ENCODE measurements around the gene MATK.
"Not testable (repeated sequence)": the region's sequence is repeated elsewhere in the genome, so short reads cannot be mapped to it uniquely, and the experiment has no call there.

Gene MATK

GRCh38 chr19:3768748-3769099, 17.5 kb downstream of the MATK start:
- H3K4me3 ChIP-seq (ENCODE audit: low read length) = no peak overlapping the region
- DNase-seq (ENCODE audit: low read depth) = no peak
- TF ChIP-seq CTCF (conservative IDR thresholded peaks at IDR 0.05; ENCODE audit: low read length) = no peak

- no peak for DNase-seq (ENCODE audit: low read depth)
- H3K4me3 ChIP-seq (ENCODE audit: low read length) = no peak overlapping the region
- no peak for TF ChIP-seq CTCF (conservative IDR thresholded peaks at IDR 0.05; ENCODE audit: low read length)
These were observed 18.0 kb downstream of the MATK start for GRCh38 chr19:3768015-3768747.

GRCh38 chr19:3767050-3767449, 19.1 kb downstream of the MATK start:
- H3K4me3 ChIP-seq (ENCODE audit: low read length) = no peak overlapping the region
- TF ChIP-seq CTCF (conservative IDR thresholded peaks at IDR 0.05; ENCODE audit: low read length) = no peak
- DNase-seq (ENCODE audit: low read depth) = no peak

- no peak overlapping the region for H3K4me3 ChIP-seq (ENCODE audit: low read length)
- TF ChIP-seq CTCF (conservative IDR thresholded peaks at IDR 0.05; ENCODE audit: low read length) = no peak
- no peak for DNase-seq (ENCODE audit: low read depth)
These were observed 19.7 kb downstream of the MATK start for GRCh38 chr19:3766520-3766919.

- peak; percentile 6 for DNase-seq (ENCODE audit: low read depth)
These were observed 20.4 kb downstream of the MATK start for GRCh38 chr19:3765757-3766156.

GRCh38 chr19:3765121-3765520, 21.1 kb downstream of the MATK start:
- no peak overlapping the region for H3K4me3 ChIP-seq (ENCODE audit: low read length)
- DNase-seq (ENCODE audit: low read depth) = no peak
- TF ChIP-seq CTCF (conservative IDR thresholded peaks at IDR 0.05; ENCODE audit: low read length) = no peak

More at GRCh38 chr19:3765757-3766156, 20.4 kb downstream of the MATK start:
- H3K4me3 ChIP-seq (ENCODE audit: low read length) = not testable (repeated sequence)

GRCh38 chr19:3762501-3763459, 23.4 kb downstream of the MATK start, which contains the start of gene MRPL54:
TSS of gene MRPL54 (plus strand) at chr19:3762682. CDS start at chr19:3762701, 19 bp downstream.
- peak within 1 kb of the TSS; percentile 97 for H3K4me3 ChIP-seq (ENCODE audit: low read length)
- peak; percentile 99 for DNase-seq (ENCODE audit: low read depth)
- no peak for TF ChIP-seq CTCF (conservative IDR thresholded peaks at IDR 0.05; ENCODE audit: low read length)
